ENCODE measurements around the gene MRPL14. TPM values are rescaled to one million over a fixed set of nuclear protein-coding genes. Genes with fewer than 3 reads are reported as not detected.
A peak's percentile ranks its signal among the peaks of the same experiment; 100 is the strongest.

MRPL14 gene
- total RNA-seq, 4 donors from 2014 or later = 41.7 to 60.3 (median 53.6) TPM

- H3K9me3 ChIP-seq = no peaks in the 10 kb centered on the region
- H3K27me3 ChIP-seq = no peaks in the 10 kb centered on the region
- DNase-seq = no peak
- H3K4me1 ChIP-seq = peaks cover 25 to 86% (median 48%) of the 10 kb centered on the region in 3 donors
- H3K4me3 ChIP-seq = no peak overlapping the region
- H3K27ac ChIP-seq = peak overlapping the region in 3 of 4 donors; percentile 39 to 57 (median 49)
- TF ChIP-seq POLR2A (IDR thresholded peaks at IDR 0.05) = no peak
- no peak for TF ChIP-seq CTCF (IDR thresholded peaks at IDR 0.05)
- intact Hi-C loops (cut with DNase I) = no loop called here
- 85 to 90% methylated on average over 2 of the region's 2 CpGs for WGBS, 2 donors
- no peaks in the 10 kb centered on the region for H3K36me3 ChIP-seq
Observed at GRCh38 chr6:44123544-44123943, 3.7 kb downstream of the MRPL14 start.

GRCh38 chr6:44122801-44123200 is 4.5 kb downstream of the MRPL14 start:
- Histone ChIP-seq H3K9me3 (no peaks in the 10 kb centered on the region), H3K27ac (peak overlapping the region in 3 of 4 donors; percentile 39 to 57 (median 49)), H3K4me1 (peaks cover 22 to 89% (median 45%) of the 10 kb centered on the region in 3 donors), H3K36me3 (no peaks in the 10 kb centered on the region), H3K27me3 (no peaks in the 10 kb centered on the region), H3K4me3 (peak overlapping the region in 1 of 4 donors; percentile 22)
- TF ChIP-seq POLR2A (IDR thresholded peaks at IDR 0.05) = no peak
- TF ChIP-seq CTCF (IDR thresholded peaks at IDR 0.05) = no peak
- DNase-seq = no peak
- intact Hi-C loops (cut with DNase I) = no loop called here
- 13 to 27% methylated on average over 1 of the region's 1 CpG for WGBS, 2 donors

GRCh38 chr6:44120692-44121443 is 6.4 kb downstream of the MRPL14 start:
- peaks cover 22 to 100% (median 55%) of the 10 kb centered on the region in 3 donors for H3K4me1 ChIP-seq
- 54 to 67% methylated on average over 4 of the region's 4 CpGs for WGBS, 2 donors
- no peak for DNase-seq

GRCh38 chr6:44119704-44120262 is 7.5 kb downstream of the MRPL14 start:
- Histone ChIP-seq H3K27ac (peak overlapping the region in 3 of 4 donors; percentile 23 to 44 (median 24)), H3K4me1 (peaks cover 22 to 100% (median 47%) of the 10 kb centered on the region in 3 donors), H3K36me3 (peaks cover 0 to 4% (median 0%) of the 10 kb centered on the region in 3 donors), H3K9me3 (no peaks in the 10 kb centered on the region), H3K4me3 (no peak overlapping the region), H3K27me3 (no peaks in the 10 kb centered on the region)
- WGBS, 2 donors = 31 to 48% methylated on average over 5 of the region's 5 CpGs
- no peak for TF ChIP-seq POLR2A (IDR thresholded peaks at IDR 0.05)
- TF ChIP-seq CTCF (IDR thresholded peaks at IDR 0.05) = no peak
- no peak for DNase-seq
- intact Hi-C loops (cut with DNase I) = no loop called here

More at GRCh38 chr6:44120692-44121443, 6.4 kb downstream of the MRPL14 start:
- no peaks in the 10 kb centered on the region for H3K27me3 ChIP-seq
- H3K27ac ChIP-seq = peak overlapping the region in 1 of 4 donors; percentile 28
- no peaks in the 10 kb centered on the region for H3K9me3 ChIP-seq
- TF ChIP-seq CTCF (IDR thresholded peaks at IDR 0.05) (no peak), POLR2A (IDR thresholded peaks at IDR 0.05) (no peak)
- H3K4me3 ChIP-seq = no peak overlapping the region
- intact Hi-C loops (cut with DNase I) = no loop called here
- no peaks in the 10 kb centered on the region for H3K36me3 ChIP-seq

Measured in esophagus squamous epithelium (tissue), 5 donors.